Cortex of kidney (tissue), 1 donor: ENCODE data around the gene OR7C1.
"Not testable (repeated sequence)": the region's sequence is repeated elsewhere in the genome, so short reads cannot be mapped to it uniquely, and the experiment has no call there.

Experiments
- DNase-seq: peaks from one replicate; lab custom pipeline; 2025; lab: John Stamatoyannopoulos, UW

Gene OR7C1

GRCh38 chr19:14765403-14765802 lies 69.6 kb downstream of the OR7C1 start:
- not testable (repeated sequence) for DNase-seq

- no peak for DNase-seq
These were observed 70.6 kb downstream of the OR7C1 start for GRCh38 chr19:14764401-14764800.

GRCh38 chr19:14763497-14764145 lies 71.4 kb downstream of the OR7C1 start:
- DNase-seq, result no peak

- no peak for DNase-seq
These were observed 72.9 kb downstream of the OR7C1 start for GRCh38 chr19:14762111-14762510.

GRCh38 chr19:14761607-14762006 lies 73.4 kb downstream of the OR7C1 start:
- no peak for DNase-seq

- DNase-seq, result no peak
These were observed 76.2 kb downstream of the OR7C1 start for GRCh38 chr19:14758816-14759215.

GRCh38 chr19:14748601-14749000 lies 86.4 kb downstream of the OR7C1 start:
- DNase-seq, result no peak
